Retinal pigment epithelial cell (primary cell): ENCODE measurements around the gene MAP2K2.

ENCODE experiments used
- DNase-seq: peaks from one replicate; pipeline ENCODE4 v3.0.0-alpha.2; 2010; ENCODE audit warnings: low read depth
- H3K4me3 ChIP-seq: 2 replicates; pipeline ENCODE4 v1.5.1; 2011; ENCODE audit warnings: mild to moderate bottlenecking, low read length, control low read depth, moderate library complexity
- TF ChIP-seq, protein P1 (sequence below): conservative IDR thresholded peaks from 2 replicates; pipeline ENCODE4 v1.5.1; 2011; ENCODE audit warnings: low read depth, low read length, control low read depth, inconsistent platforms

The MAP2K2 gene

DNA sequence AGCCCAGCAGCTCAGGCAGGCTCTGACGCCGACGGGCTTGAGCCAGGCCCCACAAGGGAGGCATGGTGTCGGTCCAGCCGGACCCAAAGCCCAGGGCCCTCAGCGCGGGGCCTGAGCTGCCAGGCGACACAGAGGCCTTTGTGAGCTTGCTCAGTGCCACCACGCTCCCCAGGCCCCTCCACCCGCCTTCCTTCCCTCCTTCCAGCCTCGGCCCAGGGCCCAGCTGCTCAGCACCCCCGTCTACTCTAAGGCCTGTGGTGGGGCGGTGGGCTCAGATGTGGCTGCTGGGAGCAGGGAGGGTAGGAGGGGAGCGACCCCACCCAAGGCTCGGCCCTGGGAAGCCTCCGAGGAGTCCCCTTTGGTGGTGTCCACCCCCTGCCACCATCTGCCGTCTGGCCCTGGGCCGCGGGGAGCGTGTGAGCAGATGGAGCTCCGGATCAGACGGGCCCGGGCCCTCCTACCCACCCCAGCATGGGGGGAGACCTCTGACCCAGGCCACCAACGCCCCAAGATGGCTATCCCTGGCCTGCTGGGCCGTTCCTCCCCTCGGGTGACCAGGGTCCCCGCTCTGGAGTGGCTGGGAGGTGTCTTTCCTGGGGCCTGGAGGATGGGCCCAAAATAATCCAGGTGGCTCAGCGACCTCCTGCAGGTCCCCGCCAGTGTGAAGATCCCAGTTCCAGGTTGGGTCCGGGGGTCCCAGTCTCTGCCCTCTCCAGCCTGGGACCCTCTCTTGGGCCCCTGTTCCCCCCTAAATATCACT, 65.0 kb downstream of the MAP2K2 start:
- peak overlapping the region; percentile 14 for H3K4me3 ChIP-seq
- TF ChIP-seq, protein P1, sequence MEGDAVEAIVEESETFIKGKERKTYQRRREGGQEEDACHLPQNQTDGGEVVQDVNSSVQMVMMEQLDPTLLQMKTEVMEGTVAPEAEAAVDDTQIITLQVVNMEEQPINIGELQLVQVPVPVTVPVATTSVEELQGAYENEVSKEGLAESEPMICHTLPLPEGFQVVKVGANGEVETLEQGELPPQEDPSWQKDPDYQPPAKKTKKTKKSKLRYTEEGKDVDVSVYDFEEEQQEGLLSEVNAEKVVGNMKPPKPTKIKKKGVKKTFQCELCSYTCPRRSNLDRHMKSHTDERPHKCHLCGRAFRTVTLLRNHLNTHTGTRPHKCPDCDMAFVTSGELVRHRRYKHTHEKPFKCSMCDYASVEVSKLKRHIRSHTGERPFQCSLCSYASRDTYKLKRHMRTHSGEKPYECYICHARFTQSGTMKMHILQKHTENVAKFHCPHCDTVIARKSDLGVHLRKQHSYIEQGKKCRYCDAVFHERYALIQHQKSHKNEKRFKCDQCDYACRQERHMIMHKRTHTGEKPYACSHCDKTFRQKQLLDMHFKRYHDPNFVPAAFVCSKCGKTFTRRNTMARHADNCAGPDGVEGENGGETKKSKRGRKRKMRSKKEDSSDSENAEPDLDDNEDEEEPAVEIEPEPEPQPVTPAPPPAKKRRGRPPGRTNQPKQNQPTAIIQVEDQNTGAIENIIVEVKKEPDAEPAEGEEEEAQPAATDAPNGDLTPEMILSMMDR = no peak
- no peak for DNase-seq

DNA sequence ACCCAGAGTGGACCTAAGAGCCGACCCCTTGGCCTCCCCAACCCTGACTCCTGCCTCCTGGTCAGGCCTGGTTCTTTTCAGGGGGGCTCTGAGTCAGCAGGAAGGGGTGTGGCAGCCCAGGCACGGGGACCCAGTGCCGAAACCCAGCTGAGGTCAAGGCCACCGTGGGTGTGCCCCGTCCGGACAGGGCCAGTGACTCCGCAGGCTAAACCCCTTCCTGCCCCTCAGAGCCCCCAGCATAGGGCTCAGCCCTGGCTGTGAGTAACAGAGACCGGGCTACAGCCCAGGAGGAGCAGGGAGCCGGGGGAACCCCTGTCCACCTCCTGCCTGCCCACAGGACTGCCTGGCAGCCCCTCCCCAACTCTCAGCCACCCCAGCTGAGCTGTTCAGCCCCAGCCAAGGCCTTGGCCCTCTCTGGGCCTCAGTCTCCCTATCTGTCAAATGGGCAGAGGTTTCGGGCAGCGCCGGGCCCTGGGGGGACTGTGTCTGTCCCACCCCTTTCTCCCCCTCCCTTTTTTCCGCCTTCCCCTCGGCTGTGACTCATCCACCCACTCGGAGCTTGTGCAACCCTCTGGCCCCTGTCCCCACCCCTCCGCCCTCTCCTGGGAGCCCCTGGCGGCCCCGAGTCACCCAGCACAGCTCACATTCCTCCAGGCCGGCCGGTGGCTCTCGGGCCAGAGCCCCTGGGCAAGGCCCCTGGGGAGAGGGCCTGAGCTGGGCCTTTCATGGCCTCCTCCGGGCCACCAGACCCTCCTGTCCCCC, 65.8 kb downstream of the MAP2K2 start:
- peak; percentile 69 for DNase-seq
- H3K4me3 ChIP-seq = no peak overlapping the region
- TF ChIP-seq, protein P1 = peak; percentile 42

- DNase-seq = no peak
- TF ChIP-seq, protein P1 = no peak
- H3K4me3 ChIP-seq = no peak overlapping the region
Measured at GRCh38 chr19:4055209-4055552, 68.7 kb downstream of the MAP2K2 start.

- no peak for DNase-seq
- TF ChIP-seq, protein P1 = no peak
- no peak overlapping the region for H3K4me3 ChIP-seq
Measured at GRCh38 chr19:4054441-4055208, 69.3 kb downstream of the MAP2K2 start.

- TF ChIP-seq, protein P1 = no peak
- DNase-seq = no peak
Measured at GRCh38 chr19:4053423-4054324, 70.2 kb downstream of the MAP2K2 start.

DNA sequence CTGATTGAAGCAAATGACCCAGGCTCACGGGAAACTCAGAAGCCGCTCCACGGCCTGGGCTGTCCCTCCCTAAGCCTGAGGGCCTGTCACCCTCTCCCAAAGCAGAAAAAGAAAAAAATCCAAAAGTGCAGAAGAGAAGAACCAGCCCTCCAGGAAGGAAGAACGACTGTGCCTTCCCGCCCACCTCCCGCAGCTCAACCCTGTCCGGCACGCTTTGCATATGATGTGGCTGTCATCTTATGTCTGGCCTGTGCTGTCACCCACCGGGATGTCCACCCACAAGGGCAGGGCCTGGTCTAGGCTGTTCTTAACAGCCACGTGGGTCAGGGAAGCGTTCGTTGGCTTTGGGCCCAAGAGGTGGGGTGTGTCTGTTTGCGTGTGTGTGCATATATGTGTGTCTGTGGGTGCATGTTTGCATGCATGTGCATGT, 70.9 kb downstream of the MAP2K2 start:
- no peak overlapping the region for H3K4me3 ChIP-seq
- TF ChIP-seq, protein P1 = no peak
- no peak for DNase-seq

More at GRCh38 chr19:4053423-4054324, 70.2 kb downstream of the MAP2K2 start:
- no peak overlapping the region for H3K4me3 ChIP-seq
